Tibial nerve (tissue), 4 donors: ENCODE results near the gene COL19A1. TPM values are rescaled to one million over a fixed set of nuclear protein-coding genes. Genes with fewer than 3 reads are reported as not detected.

Experiments used
- DNase-seq, 2 donors: peaks; one replicate each; pipeline ENCODE4 v3.0.0-alpha.2; 2019; ENCODE audit warnings: low spot score in 2 of 2
- H3K27ac ChIP-seq, 4 donors: fragments of 200-600 bp; sonication (generic) in 3 of 4; one replicate each; pipeline ENCODE4 v1.5.1; 2017 to 2019; ENCODE audit warnings: mild to moderate bottlenecking in 1 of 4
- H3K27me3 ChIP-seq, 2 donors: fragments of 200-600 bp; sonication (generic) in 1 of 2; one replicate each; pipeline versions ENCODE4 v1.5.1 to v1.6.0; 2017 to 2019
- H3K36me3 ChIP-seq, 3 donors: fragments of 200-600 bp; sonication (generic); one replicate each; pipeline ENCODE4 v1.5.1; 2018 to 2019
- H3K4me1 ChIP-seq, 4 donors: fragments of 200-600 bp; sonication (generic) in 3 of 4; one replicate each; pipeline ENCODE4 v1.5.1; 2017 to 2019
- H3K4me3 ChIP-seq, 4 donors: fragments of 200-600 bp; sonication (generic) in 3 of 4; one replicate each; pipeline ENCODE4 v1.5.1; 2017 to 2019; ENCODE audit warnings: mild to moderate bottlenecking in 1 of 4, moderate library complexity in 1 of 4
- H3K9me3 ChIP-seq, 4 donors: fragments of 200-600 bp; sonication (generic) in 3 of 4; one replicate each; pipeline ENCODE4 v1.5.1; 2017 to 2019
- EP300 ChIP-seq, 2 donors: sonication (generic); formaldehyde crosslinking; IDR thresholded peaks; one replicate each; pipeline ENCODE4 v1.6.1; 2017; ENCODE audit warnings: antibody characterized with exemption in 2 of 2, mild to moderate bottlenecking in 1 of 2
- POLR2A ChIP-seq, 2 donors: fragments of 450-650 bp; IDR thresholded peaks; one replicate each; pipeline ENCODE4 v1.6.1; 2017; ENCODE audit warnings: antibody characterized with exemption in 2 of 2, mild to moderate bottlenecking in 2 of 2, moderate library complexity in 2 of 2
- WGBS, 2 donors: methylation state at CpG; one replicate each; pipeline ENCODE4 v1.1.5; 2018; 5-methylcytosine and 5-hydroxymethylcytosine counted together
- total RNA-seq, 4 donors: library from RNA; depleted of rRNA; stranded (reverse); fragments of >200 nt; gene quantifications; one replicate each; pipeline ENCODE4 v1.1.0, GENCODE V29; 2016
- TF ChIP-seq, protein P1 (sequence below), 5 experiments: fragments of 200-600 bp in 3 of 5; fragments of 450-650 bp in 2 of 5; sonication (generic) in 3 of 5; IDR thresholded peaks; one replicate each; pipeline ENCODE4 v1.5.1; 2016 to 2019; ENCODE audit warnings: antibody characterized with exemption in 5 of 5, mild to moderate bottlenecking in 3 of 5, moderate library complexity in 2 of 5

COL19A1 gene
- total RNA-seq, 4 donors from 2014 or later, result under 0.01 to 0.42 TPM; not detected in 2

DNA sequence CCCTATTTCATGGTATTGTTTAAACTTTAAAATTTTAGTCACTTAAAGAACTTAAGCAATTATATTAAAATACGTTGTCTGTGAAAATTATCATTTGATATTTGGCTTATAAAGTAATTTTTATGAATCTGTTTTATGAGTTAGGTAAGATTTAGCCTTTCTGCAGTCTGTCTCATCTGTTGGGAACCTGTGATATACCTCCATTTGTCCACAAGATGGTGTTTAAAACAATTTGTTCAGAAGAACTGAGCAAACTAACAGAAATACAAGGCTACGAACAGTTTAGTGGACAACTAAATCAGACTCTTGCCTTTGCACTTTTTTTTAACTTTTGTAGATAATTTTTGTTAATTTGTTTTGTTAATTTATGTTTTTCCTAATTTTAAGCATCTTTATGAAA, 344.1 kb downstream of the COL19A1 start:
- no peak overlapping the region for H3K27ac ChIP-seq
- H3K4me3 ChIP-seq, result no peak overlapping the region
- H3K9me3 ChIP-seq, result no peaks in the 10 kb centered on the region
- no peak for DNase-seq
- no peaks in the 10 kb centered on the region for H3K4me1 ChIP-seq
- no peaks in the 10 kb centered on the region for H3K27me3 ChIP-seq
- WGBS, 2 donors, result 51 to 58% methylated on average over 2 of the region's 2 CpGs
- TF ChIP-seq POLR2A (IDR thresholded peaks at IDR 0.05), result no peak
- TF ChIP-seq, protein P1, sequence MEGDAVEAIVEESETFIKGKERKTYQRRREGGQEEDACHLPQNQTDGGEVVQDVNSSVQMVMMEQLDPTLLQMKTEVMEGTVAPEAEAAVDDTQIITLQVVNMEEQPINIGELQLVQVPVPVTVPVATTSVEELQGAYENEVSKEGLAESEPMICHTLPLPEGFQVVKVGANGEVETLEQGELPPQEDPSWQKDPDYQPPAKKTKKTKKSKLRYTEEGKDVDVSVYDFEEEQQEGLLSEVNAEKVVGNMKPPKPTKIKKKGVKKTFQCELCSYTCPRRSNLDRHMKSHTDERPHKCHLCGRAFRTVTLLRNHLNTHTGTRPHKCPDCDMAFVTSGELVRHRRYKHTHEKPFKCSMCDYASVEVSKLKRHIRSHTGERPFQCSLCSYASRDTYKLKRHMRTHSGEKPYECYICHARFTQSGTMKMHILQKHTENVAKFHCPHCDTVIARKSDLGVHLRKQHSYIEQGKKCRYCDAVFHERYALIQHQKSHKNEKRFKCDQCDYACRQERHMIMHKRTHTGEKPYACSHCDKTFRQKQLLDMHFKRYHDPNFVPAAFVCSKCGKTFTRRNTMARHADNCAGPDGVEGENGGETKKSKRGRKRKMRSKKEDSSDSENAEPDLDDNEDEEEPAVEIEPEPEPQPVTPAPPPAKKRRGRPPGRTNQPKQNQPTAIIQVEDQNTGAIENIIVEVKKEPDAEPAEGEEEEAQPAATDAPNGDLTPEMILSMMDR (IDR thresholded peaks at IDR 0.05), result peak in 1 of 5 experiments; percentile 23
- H3K36me3 ChIP-seq, result no peaks in the 10 kb centered on the region

DNA sequence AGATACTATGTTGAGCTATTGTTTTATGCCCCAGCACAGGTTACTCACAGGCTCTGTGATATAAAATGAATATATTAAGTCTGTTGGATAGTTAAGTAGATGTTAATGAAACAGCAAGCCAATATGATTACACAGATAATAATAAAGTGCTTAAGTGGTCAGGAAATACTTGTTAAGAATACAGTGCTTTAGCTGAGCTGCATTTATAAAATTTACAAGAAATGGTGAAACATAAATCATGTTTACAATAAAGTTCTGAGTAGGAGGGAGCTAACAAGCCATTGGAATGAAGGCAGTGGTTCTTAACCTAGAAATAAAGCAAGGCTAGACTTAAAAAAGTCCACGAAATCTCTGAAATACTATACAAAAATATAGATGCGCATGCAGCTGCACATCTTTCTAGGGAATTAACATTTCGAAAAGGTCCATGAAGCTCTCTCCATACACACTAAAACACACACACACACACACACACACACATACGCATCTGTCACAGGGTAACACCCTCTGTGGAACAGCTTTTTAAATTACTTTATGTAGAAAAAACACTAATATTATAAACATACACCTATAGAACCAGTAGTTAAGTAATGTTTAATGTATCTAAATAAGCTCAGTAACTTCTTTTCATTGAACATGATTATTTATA, 349.2 kb downstream of the COL19A1 start:
- WGBS, 2 donors, result 85% methylated on average over 4 of the region's 4 CpGs
- TF ChIP-seq EP300 (IDR thresholded peaks at IDR 0.05) (no peak), POLR2A (IDR thresholded peaks at IDR 0.05) (no peak)
- TF ChIP-seq, protein P1 (IDR thresholded peaks at IDR 0.05), result no peak
- H3K4me3 ChIP-seq, result no peak overlapping the region
- no peaks in the 10 kb centered on the region for H3K9me3 ChIP-seq
- no peak overlapping the region for H3K27ac ChIP-seq
- H3K4me1 ChIP-seq, result no peaks in the 10 kb centered on the region
- H3K36me3 ChIP-seq, result no peaks in the 10 kb centered on the region
- no peak for DNase-seq
- H3K27me3 ChIP-seq, result no peaks in the 10 kb centered on the region

DNA sequence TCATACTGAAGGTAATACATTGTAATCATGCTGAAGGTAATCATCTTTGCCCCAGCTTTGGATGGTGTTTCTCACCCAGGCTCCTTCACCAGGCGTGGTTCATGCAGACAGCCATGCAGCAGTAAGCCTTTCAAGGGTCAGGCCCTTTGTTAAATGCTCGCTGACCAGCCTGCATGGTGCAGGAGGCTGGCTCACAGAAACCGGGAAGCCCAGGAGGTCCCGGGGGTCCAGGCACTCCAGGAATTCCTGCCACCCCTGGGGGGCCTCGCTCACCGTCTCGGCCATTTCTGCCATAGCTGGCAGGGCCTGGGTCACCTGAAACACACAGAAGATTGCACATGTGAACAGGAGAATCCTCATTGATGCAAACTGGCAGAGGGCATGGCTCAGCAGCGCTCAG, 350.4 kb downstream of the COL19A1 start:
- TF ChIP-seq POLR2A (IDR thresholded peaks at IDR 0.05), result no peak
- TF ChIP-seq EP300 (IDR thresholded peaks at IDR 0.05), result no peak
- TF ChIP-seq, protein P1 (IDR thresholded peaks at IDR 0.05), result no peak
- H3K27ac ChIP-seq, result no peak overlapping the region
- no peaks in the 10 kb centered on the region for H3K27me3 ChIP-seq
- H3K4me3 ChIP-seq, result no peak overlapping the region
- no peak for DNase-seq
- no peaks in the 10 kb centered on the region for H3K9me3 ChIP-seq
- no peaks in the 10 kb centered on the region for H3K36me3 ChIP-seq
- 56 to 67% methylated on average over 8 of the region's 8 CpGs for WGBS, 2 donors
- H3K4me1 ChIP-seq, result peaks cover 0 to 6% (median 0%) of the 10 kb centered on the region in 4 donors

DNA sequence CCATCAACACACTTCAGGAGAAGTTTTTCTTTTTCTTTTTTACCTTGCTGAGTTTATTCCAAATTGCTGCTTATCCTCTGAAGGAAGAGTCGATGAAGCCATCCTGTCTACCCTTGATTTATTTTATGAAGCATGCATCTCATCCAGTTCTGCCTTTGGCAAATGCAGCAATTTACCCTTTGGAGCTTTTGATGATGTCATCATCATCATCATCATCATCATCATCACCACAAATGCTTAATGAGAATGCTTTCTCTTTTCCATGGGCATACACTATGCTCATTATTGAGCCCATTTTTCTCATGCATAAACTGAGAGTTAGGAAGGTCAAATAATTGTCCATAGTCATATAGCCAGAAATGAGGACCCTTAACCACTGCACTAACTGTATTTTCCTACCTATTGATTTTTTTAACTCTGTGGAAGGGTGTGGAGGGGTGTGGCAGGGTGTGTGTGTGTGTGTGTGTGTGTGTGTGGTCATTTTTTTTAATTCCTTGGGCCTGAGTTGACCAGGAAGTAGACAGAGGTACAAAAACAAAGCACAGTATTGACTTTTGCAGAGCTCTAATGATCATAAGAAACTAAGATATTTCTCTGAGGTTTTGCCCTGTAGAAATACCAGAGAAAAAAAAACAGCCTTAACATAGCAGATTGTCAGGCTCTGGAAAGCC, 353.7 kb downstream of the COL19A1 start:
- no peak for TF ChIP-seq EP300 (IDR thresholded peaks at IDR 0.05)
- no peak for TF ChIP-seq POLR2A (IDR thresholded peaks at IDR 0.05)
- TF ChIP-seq, protein P1 (IDR thresholded peaks at IDR 0.05), result no peak
- H3K4me3 ChIP-seq, result no peak overlapping the region
- H3K4me1 ChIP-seq, result peaks cover 0 to 13% (median 0%) of the 10 kb centered on the region in 4 donors
- 79 to 85% methylated on average over 1 of the region's 1 CpG for WGBS, 2 donors
- no peaks in the 10 kb centered on the region for H3K27me3 ChIP-seq
- H3K9me3 ChIP-seq, result no peaks in the 10 kb centered on the region
- no peaks in the 10 kb centered on the region for H3K36me3 ChIP-seq
- no peak overlapping the region for H3K27ac ChIP-seq
- no peak for DNase-seq

DNA sequence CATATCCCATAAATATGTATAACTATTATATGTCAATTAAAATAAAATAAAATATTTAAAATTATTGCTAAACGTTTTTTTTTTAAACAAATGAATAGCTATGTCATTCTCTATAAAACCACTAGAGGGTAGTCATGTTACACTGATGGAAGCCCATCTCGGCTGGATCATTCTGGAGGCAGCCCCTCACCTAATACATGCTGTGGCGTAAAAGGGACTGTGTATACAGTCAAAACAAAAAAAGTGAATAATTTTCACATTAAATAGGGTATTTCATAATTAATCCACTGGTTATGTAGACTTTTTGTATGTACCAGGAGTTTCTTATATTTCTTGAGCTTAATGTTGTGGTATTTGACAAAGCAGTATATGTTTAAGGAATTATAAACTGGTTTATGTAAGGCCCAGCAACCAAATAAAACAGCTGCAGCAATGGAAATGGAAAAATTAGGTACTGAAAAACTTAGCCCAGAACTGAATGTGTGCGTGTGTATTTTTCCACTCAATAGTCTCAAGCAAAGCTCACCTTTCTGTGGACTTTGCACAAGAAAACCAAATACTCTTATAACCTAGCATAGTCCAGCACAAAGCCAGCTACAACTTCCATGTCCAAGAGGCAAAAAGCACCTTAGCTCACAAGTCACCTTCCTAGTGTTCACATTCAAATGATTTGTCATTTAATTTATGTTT, 354.8 kb downstream of the COL19A1 start:
- Histone ChIP-seq H3K9me3 (no peaks in the 10 kb centered on the region), H3K4me3 (no peak overlapping the region), H3K36me3 (no peaks in the 10 kb centered on the region), H3K4me1 (peaks cover 0 to 19% (median 0%) of the 10 kb centered on the region in 4 donors), H3K27ac (no peak overlapping the region), H3K27me3 (no peaks in the 10 kb centered on the region)
- DNase-seq, result no peak
- 18 to 21% methylated on average over 4 of the region's 4 CpGs for WGBS, 2 donors
- TF ChIP-seq, protein P1 (IDR thresholded peaks at IDR 0.05), result peak; percentile 43 to 87 (median 76)
- no peak for TF ChIP-seq EP300 (IDR thresholded peaks at IDR 0.05)
